Cardiac fibroblast (primary cell): ENCODE measurements around the gene UGDH.

Experiments
- DNase-seq, 2 donors: peaks; one replicate each; pipeline versions ENCODE4 v3.0.0 to v3.0.0-alpha.2; 2010; ENCODE audit warnings: low read depth in 2 of 2
- H3K4me3 ChIP-seq, 2 donors: replicated peaks in 1 of 2; 1 replicate in 1 of 2; 2 replicates in 1 of 2; pipeline ENCODE4 v1.5.1; 2011; ENCODE audit warnings: low read depth in 2 of 2, low read length in 2 of 2, mild to moderate bottlenecking in 2 of 2, moderate library complexity in 1 of 2
- CTCF ChIP-seq: IDR thresholded peaks from one replicate; pipeline ENCODE4 v1.5.1; 2011; ENCODE audit warnings: low read depth, mild to moderate bottlenecking, low read length, inconsistent platforms

The UGDH gene

GRCh38 chr4:39452860-39453587 is 74.2 kb downstream of the UGDH start:
- TF ChIP-seq CTCF: no peak
- H3K4me3 ChIP-seq: no peak overlapping the region
- DNase-seq: no peak

GRCh38 chr4:39452153-39452859 is 74.9 kb downstream of the UGDH start:
- no peak for TF ChIP-seq CTCF
- H3K4me3 ChIP-seq: no peak overlapping the region
- no peak for DNase-seq

- no peak overlapping the region for H3K4me3 ChIP-seq
- TF ChIP-seq CTCF: no peak
- DNase-seq: no peak
These were observed 75.7 kb downstream of the UGDH start for GRCh38 chr4:39451423-39452023.

GRCh38 chr4:39450618-39451017 is 76.6 kb downstream of the UGDH start:
- no peak for TF ChIP-seq CTCF
- H3K4me3 ChIP-seq: no peak overlapping the region
- no peak for DNase-seq
